CD14-positive monocyte (primary cell): ENCODE measurements around the gene ABCC4. TPM values are rescaled to one million over a fixed set of nuclear protein-coding genes. Genes with fewer than 3 reads are reported as not detected.
A peak's percentile ranks its signal among the peaks of the same experiment; 100 is the strongest.

ENCODE experiments used
- DNase-seq, 3 donors: peaks; one replicate each; pipeline ENCODE4 v3.0.0-alpha.2; 2011 to 2022
- H2AFZ ChIP-seq: 2 replicates; pipeline ENCODE4 v1.6.0; 2012; ENCODE audit warnings: mild to moderate bottlenecking, low read depth, low read length, inconsistent platforms; ENCODE audit not compliant: insufficient read depth, poor library complexity, severe bottlenecking
- H3K27ac ChIP-seq, 2 donors: 1 replicate in 1 of 2; 2 replicates in 1 of 2; pipeline ENCODE4 v1.5.1; 2012 to 2013; ENCODE audit warnings: low read length in 2 of 2, control low read depth in 1 of 2, inconsistent platforms in 1 of 2, low read depth in 1 of 2, mild to moderate bottlenecking in 1 of 2
- H3K27me3 ChIP-seq, 2 donors: one replicate each; pipeline versions ENCODE4 v1.6.0 to v1.6.1; 2011 to 2013; ENCODE audit warnings: low read length in 2 of 2; ENCODE audit not compliant: control insufficient read depth in 2 of 2, insufficient read depth in 2 of 2
- H3K36me3 ChIP-seq, 2 donors: replicated peaks in 1 of 2; 1 replicate in 1 of 2; 2 replicates in 1 of 2; pipeline versions ENCODE4 v1.5.1 to v1.6.1; 2012 to 2013; ENCODE audit warnings: low read length in 2 of 2, control low read depth in 1 of 2, inconsistent platforms in 1 of 2, mild to moderate bottlenecking in 1 of 2; ENCODE audit not compliant: insufficient read depth in 2 of 2, control insufficient read depth in 1 of 2
- H3K4me1 ChIP-seq, 2 donors: 1 replicate in 1 of 2; 2 replicates in 1 of 2; pipeline versions ENCODE4 v1.5.1 to v1.6.1; 2012 to 2013; ENCODE audit warnings: low read length in 2 of 2, control low read depth in 1 of 2, inconsistent platforms in 1 of 2, mild to moderate bottlenecking in 1 of 2, moderate library complexity in 1 of 2; ENCODE audit not compliant: insufficient read depth in 2 of 2, control insufficient read depth in 1 of 2
- H3K4me2 ChIP-seq: replicated peaks from 2 replicates; pipeline ENCODE3; 2012; ENCODE audit warnings: low read length, moderate library complexity, mild to moderate bottlenecking; ENCODE audit not compliant: poor library complexity, severe bottlenecking; ENCODE audit errors: extremely low read depth
- H3K4me3 ChIP-seq, 3 experiments: fragments of 200-600 bp in 1 of 3; sonication (generic) in 1 of 3; replicated peaks in 1 of 3; 1 replicate in 2 of 3; 2 replicates in 1 of 3; pipeline ENCODE4 v1.5.1; 2011 to 2013; ENCODE audit warnings: low read length in 3 of 3, mild to moderate bottlenecking in 3 of 3, control low read depth in 2 of 3, low read depth in 2 of 3, inconsistent platforms in 1 of 3, moderate library complexity in 1 of 3
- H3K79me2 ChIP-seq: 2 replicates; pipeline ENCODE4 v1.6.0; 2012; ENCODE audit warnings: mild to moderate bottlenecking, control low read depth, inconsistent platforms, low read length, moderate library complexity; ENCODE audit not compliant: insufficient read depth
- H3K9ac ChIP-seq: 2 replicates; pipeline ENCODE4 v1.6.0; 2017; ENCODE audit warnings: low read length, mild to moderate bottlenecking; ENCODE audit not compliant: insufficient read depth, poor library complexity, severe bottlenecking
- H3K9me3 ChIP-seq, 2 donors: replicated peaks in 1 of 2; 1 replicate in 1 of 2; 2 replicates in 1 of 2; pipeline versions ENCODE4 v1.5.1 to v1.6.1; 2012 to 2013; ENCODE audit warnings: low read length in 2 of 2, control low read depth in 1 of 2; ENCODE audit not compliant: control insufficient read depth in 1 of 2, insufficient read depth in 1 of 2
- H4K20me1 ChIP-seq: 2 replicates; pipeline ENCODE4 v1.6.0; 2012; ENCODE audit warnings: mild to moderate bottlenecking, low read length, control low read depth, moderate library complexity; ENCODE audit not compliant: insufficient read depth
- H3K27ac Mint-ChIP-seq, 7 donors: one replicate each; pipeline ENCODE4 v1.8.0; 2020; ENCODE audit warnings: mild to moderate bottlenecking in 7 of 7, mixed read lengths in 7 of 7, moderate library complexity in 6 of 7, inconsistent platforms in 2 of 7
- H3K27me3 Mint-ChIP-seq, 3 donors: one replicate each; pipeline ENCODE4 v1.8.0; 2021 to 2022; ENCODE audit warnings: low read depth in 3 of 3, mild to moderate bottlenecking in 3 of 3, mixed read lengths in 3 of 3, moderate library complexity in 3 of 3, inconsistent platforms in 1 of 3
- H3K36me3 Mint-ChIP-seq, 2 donors: one replicate each; pipeline ENCODE4 v1.8.0; 2020; ENCODE audit warnings: mixed read lengths in 2 of 2, inconsistent platforms in 1 of 2, mild to moderate bottlenecking in 1 of 2
- H3K4me1 Mint-ChIP-seq: one replicate; pipeline ENCODE4 v1.8.0; 2020; ENCODE audit warnings: mild to moderate bottlenecking, mixed read lengths
- H3K4me3 Mint-ChIP-seq, 2 donors: one replicate each; pipeline ENCODE4 v1.8.0; 2020; ENCODE audit warnings: mild to moderate bottlenecking in 2 of 2, mixed read lengths in 2 of 2, moderate library complexity in 1 of 2
- H3K9me3 Mint-ChIP-seq, 7 donors: one replicate each; pipeline ENCODE4 v1.8.0; 2020 to 2022; ENCODE audit warnings: mixed read lengths in 7 of 7, mild to moderate bottlenecking in 6 of 7, moderate library complexity in 6 of 7, inconsistent platforms in 2 of 7
- CTCF ChIP-seq: fragments of 200-600 bp; IDR thresholded peaks from one replicate; pipeline ENCODE4 v1.8.0; 2022; ENCODE audit warnings: antibody characterized with exemption, mild to moderate bottlenecking
- WGBS: methylation state at CpG from one replicate; pipeline ENCODE4 v1.1.5; 2013; ENCODE audit warnings: missing lambda C conversion rate; ENCODE audit not compliant: insufficient coverage; 5-methylcytosine and 5-hydroxymethylcytosine counted together
- intact Hi-C, 2 donors: fragments of 100-400 bp; cut with micrococcal nuclease; formaldehyde crosslinking; loops; one replicate each; pipeline versions ENCODE4 v1.15.0 to v1.15.1; 2023
- polyA plus RNA-seq, 3 donors: library from polyadenylated mRNA; depleted of rRNA in 1 of 3; unstranded in 2 of 3; stranded (reverse) in 1 of 3; fragments of 300-500 nt in 2 of 3; fragments of >200 nt in 1 of 3; fragmentation: Illumina TruSeq in 2 of 3; gene quantifications; 1 replicate in 2 of 3; 2 replicates in 1 of 3; pipeline ENCODE4 v1.2.3, GENCODE V29; 2012 to 2021

Gene ABCC4
- polyA plus RNA-seq, 3 donors = 0.96 to 2.5 (median 1.7) TPM

DNA sequence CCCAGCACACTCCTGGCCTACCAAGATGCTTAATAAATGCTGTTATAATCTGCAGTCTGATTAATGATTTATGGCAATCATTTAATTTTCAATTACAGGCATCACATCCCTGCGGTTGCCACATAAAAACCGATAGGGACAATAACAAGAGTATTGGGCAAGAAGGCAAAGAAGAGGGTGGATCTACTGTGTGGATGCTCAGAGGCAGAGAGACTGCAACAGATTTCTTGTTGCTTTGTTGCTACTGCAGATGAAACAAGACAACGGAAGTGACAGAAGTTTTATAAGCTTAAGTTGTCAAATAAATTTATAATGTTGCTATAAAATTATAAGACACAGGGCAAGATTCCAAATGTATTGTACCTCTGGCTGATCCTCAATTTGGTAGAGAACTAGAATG, 154.8 kb downstream of the ABCC4 start:
- WGBS = no CpG with 5 or more reads among the region's 3 CpGs
- Histone ChIP-seq H3K36me3 (no peaks in the 10 kb centered on the region), H4K20me1 (no peaks in the 10 kb centered on the region), H3K27ac (no peak overlapping the region), H3K4me3 (no peak overlapping the region), H3K9me3 (no peaks in the 10 kb centered on the region), H3K79me2 (no peaks in the 10 kb centered on the region), H3K4me1 (peaks cover 11 to 27% of the 10 kb centered on the region in 2 donors), H3K9ac (no peak overlapping the region), H3K27me3 (no peaks in the 10 kb centered on the region), H2AFZ (peak overlapping the region; percentile 1), H3K4me2 (no peak overlapping the region)
- intact Hi-C loops = no loop called here
- H3K36me3 Mint-ChIP-seq = no peaks in the 10 kb centered on the region
- H3K27ac Mint-ChIP-seq = no peak overlapping the region
- no peak overlapping the region for H3K4me3 Mint-ChIP-seq
- no peak for TF ChIP-seq CTCF
- H3K27me3 Mint-ChIP-seq = peaks cover 0 to 1% (median 1%) of the 10 kb centered on the region in 3 donors
- peaks cover 0 to 9% (median 0%) of the 10 kb centered on the region in 7 donors for H3K9me3 Mint-ChIP-seq
- DNase-seq = no peak
- H3K4me1 Mint-ChIP-seq = peaks cover 22% of the 10 kb centered on the region

GRCh38 chr13:95145587-95145986, 155.7 kb downstream of the ABCC4 start:
- Histone ChIP-seq H3K9ac (no peak overlapping the region), H2AFZ (no peak overlapping the region), H3K4me2 (no peak overlapping the region), H3K4me1 (peaks cover 9 to 20% of the 10 kb centered on the region in 2 donors), H3K79me2 (no peaks in the 10 kb centered on the region), H3K9me3 (no peaks in the 10 kb centered on the region), H4K20me1 (no peaks in the 10 kb centered on the region), H3K27me3 (no peaks in the 10 kb centered on the region), H3K4me3 (no peak overlapping the region), H3K36me3 (no peaks in the 10 kb centered on the region), H3K27ac (no peak overlapping the region)
- TF ChIP-seq CTCF = no peak
- Mint-ChIP-seq H3K4me1 (peaks cover 15% of the 10 kb centered on the region), H3K9me3 (peaks cover 0 to 7% (median 0%) of the 10 kb centered on the region in 7 donors), H3K36me3 (peaks cover 0 to 4% of the 10 kb centered on the region in 2 donors), H3K27me3 (peaks cover 0 to 1% (median 0%) of the 10 kb centered on the region in 3 donors), H3K4me3 (no peak overlapping the region), H3K27ac (peak overlapping the region in 1 of 7 donors; percentile 2)
- no peak for DNase-seq
- intact Hi-C loops = no loop called here
- WGBS = no CpG with 5 or more reads among the region's 3 CpGs
